ENCODE data around the gene RREB1. TPM values are rescaled to one million over a fixed set of nuclear protein-coding genes. Genes with fewer than 3 reads are reported as not detected.

RREB1 gene
- total RNA-seq, 1 experiment from 2014 or later, result 35.8 TPM

DNA sequence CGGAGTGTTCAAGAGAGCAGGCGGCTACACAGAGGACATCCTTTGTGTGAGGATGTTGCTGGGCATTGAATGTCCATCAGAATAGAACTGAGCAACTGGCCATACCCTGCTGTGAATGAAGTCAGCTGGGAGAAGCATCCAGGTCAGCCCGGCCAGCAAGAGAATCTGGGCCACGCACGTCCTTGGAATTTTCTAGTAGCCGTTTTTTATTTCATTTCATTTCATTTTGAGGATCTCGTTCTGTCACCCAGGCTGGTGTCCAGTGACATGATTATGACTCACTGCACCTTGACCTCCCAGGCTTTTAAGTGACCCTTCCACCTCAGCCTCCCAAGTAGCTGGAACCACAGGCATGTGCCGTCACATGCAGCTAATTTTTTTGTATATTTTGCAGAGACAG lies 107.4 kb downstream of the RREB1 start:
- no peaks in the 10 kb centered on the region for H3K23me2 ChIP-seq (ENCODE audit: insufficient read length, low read depth, low read length, poor library complexity, severe bottlenecking)
- no peak overlapping the region for H2BK120ac ChIP-seq (ENCODE audit: low read depth, low read length, poor library complexity, severe bottlenecking)
- H2BK12ac ChIP-seq (ENCODE audit: insufficient read length, low read depth, low read length), result no peak overlapping the region
- H3K4ac ChIP-seq (ENCODE audit: low read depth, low read length), result no peak overlapping the region
- H3K23ac ChIP-seq (ENCODE audit: insufficient read length, low read depth, low read length), result no peak overlapping the region
- H4K20me1 ChIP-seq (ENCODE audit: control insufficient read depth, insufficient read depth, insufficient read length), result no peaks in the 10 kb centered on the region
- H3K4me1 ChIP-seq (ENCODE audit: insufficient read depth, low read length), result no peaks in the 10 kb centered on the region
- Mint-ChIP-seq H3K9me3 (no peaks in the 10 kb centered on the region), H3K4me3 (no peak overlapping the region), H3K27me3 (ENCODE audit: low read depth) (no peaks in the 10 kb centered on the region), H3K27ac (peak overlapping the region in 1 of 3 experiments; percentile 34; a peak in 2 of 7 replicates), H3K4me1 (peaks cover 13 to 24% of the 10 kb centered on the region in 2 experiments), H3K36me3 (ENCODE audit: insufficient read depth in 1 of 3, low read depth in 3 of 3) (peaks cover 15 to 58% (median 34%) of the 10 kb centered on the region in 3 experiments; a peak in 6 of 7 replicates)
- WGBS (ENCODE audit: extremely low coverage, insufficient read length, low lambda C conversion rate), result no CpG with 5 or more reads among the region's 8 CpGs
- H3K79me2 ChIP-seq (ENCODE audit: insufficient read depth, low read length), result no peaks in the 10 kb centered on the region
- H4K8ac ChIP-seq (replicated peaks; ENCODE audit: insufficient read length, low read depth, low read length), result no peak overlapping the region
- H2BK20ac ChIP-seq (ENCODE audit: low read depth, low read length, poor library complexity, severe bottlenecking), result no peak overlapping the region
- DNase-seq, result no peak
- H3K9ac ChIP-seq (ENCODE audit: extremely low read depth, insufficient read length, low read length), result no peak overlapping the region
- H4K91ac ChIP-seq (ENCODE audit: insufficient read length, low read depth, low read length), result no peak overlapping the region
- no peak overlapping the region for H2AFZ ChIP-seq (ENCODE audit: low read length)
- H4K5ac ChIP-seq (ENCODE audit: insufficient read length, low read depth, low read length), result no peak overlapping the region
- H3K56ac ChIP-seq (ENCODE audit: insufficient read length, low read depth, low read length), result no peak overlapping the region
- no peak overlapping the region for H3K4me2 ChIP-seq (ENCODE audit: insufficient read depth, insufficient read length, low read length)
- no peaks in the 10 kb centered on the region for H3K27me3 ChIP-seq (ENCODE audit: insufficient read depth, low read length)
- H3T11ph ChIP-seq (ENCODE audit: low read length), result no peak overlapping the region
- no peak overlapping the region for H2AK5ac ChIP-seq (ENCODE audit: insufficient read length, low read length)
- H3K79me1 ChIP-seq (ENCODE audit: insufficient read depth, low read depth, low read length, poor library complexity, severe bottlenecking), result no peaks in the 10 kb centered on the region
- no peak overlapping the region for H2BK15ac ChIP-seq (ENCODE audit: low read depth, low read length)
- H2BK5ac ChIP-seq (ENCODE audit: insufficient read length, low read length), result no peak overlapping the region
- no peak overlapping the region for H3K14ac ChIP-seq (ENCODE audit: insufficient read depth, low read length)
- H3K27ac ChIP-seq (ENCODE audit: insufficient read length, low read depth, low read length), result no peak overlapping the region
- no peaks in the 10 kb centered on the region for H3K9me3 ChIP-seq (ENCODE audit: control insufficient read depth, low read depth, low read length)
- H3K18ac ChIP-seq (ENCODE audit: insufficient read length, low read depth, low read length), result no peak overlapping the region
- TF ChIP-seq, protein P1, sequence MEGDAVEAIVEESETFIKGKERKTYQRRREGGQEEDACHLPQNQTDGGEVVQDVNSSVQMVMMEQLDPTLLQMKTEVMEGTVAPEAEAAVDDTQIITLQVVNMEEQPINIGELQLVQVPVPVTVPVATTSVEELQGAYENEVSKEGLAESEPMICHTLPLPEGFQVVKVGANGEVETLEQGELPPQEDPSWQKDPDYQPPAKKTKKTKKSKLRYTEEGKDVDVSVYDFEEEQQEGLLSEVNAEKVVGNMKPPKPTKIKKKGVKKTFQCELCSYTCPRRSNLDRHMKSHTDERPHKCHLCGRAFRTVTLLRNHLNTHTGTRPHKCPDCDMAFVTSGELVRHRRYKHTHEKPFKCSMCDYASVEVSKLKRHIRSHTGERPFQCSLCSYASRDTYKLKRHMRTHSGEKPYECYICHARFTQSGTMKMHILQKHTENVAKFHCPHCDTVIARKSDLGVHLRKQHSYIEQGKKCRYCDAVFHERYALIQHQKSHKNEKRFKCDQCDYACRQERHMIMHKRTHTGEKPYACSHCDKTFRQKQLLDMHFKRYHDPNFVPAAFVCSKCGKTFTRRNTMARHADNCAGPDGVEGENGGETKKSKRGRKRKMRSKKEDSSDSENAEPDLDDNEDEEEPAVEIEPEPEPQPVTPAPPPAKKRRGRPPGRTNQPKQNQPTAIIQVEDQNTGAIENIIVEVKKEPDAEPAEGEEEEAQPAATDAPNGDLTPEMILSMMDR (conservative IDR thresholded peaks at IDR 0.05), result no peak

Measured in H9 (cell line).